Bronchial epithelial cell (primary cell): ENCODE results near the gene VSIG2. TPM values are rescaled to one million over a fixed set of nuclear protein-coding genes. Genes with fewer than 3 reads are reported as not detected.

Experiments
- DNase-seq: peaks from one replicate; pipeline ENCODE4 v3.0.0-alpha.2; 2010; ENCODE audit warnings: low read depth
- FAIRE-seq: peaks from 2 replicates; lab custom pipeline; 2011; peaks lifted over from hg19 to GRCh38; lab: Jason Lieb, UNC
- H3K27me3 ChIP-seq: 2 replicates; pipeline ENCODE4 v1.5.1; 2011; ENCODE audit warnings: low read length; ENCODE audit not compliant: control insufficient read depth, insufficient read depth
- H3K36me3 ChIP-seq: 2 replicates; pipeline ENCODE4 v1.5.1; 2011; ENCODE audit warnings: low read length; ENCODE audit not compliant: control insufficient read depth, insufficient read depth
- H3K4me3 ChIP-seq: 2 replicates; pipeline ENCODE4 v1.5.1; 2011; ENCODE audit warnings: mild to moderate bottlenecking, low read depth, low read length, control low read depth
- total RNA-seq: library from RNA; depleted of rRNA; stranded (reverse); fragments of >200 nt; gene quantifications from 2 replicates; pipeline ENCODE4 v1.2.1, GENCODE V29; 2014
- TF ChIP-seq, protein P1 (sequence below): IDR thresholded peaks from 2 replicates; pipeline ENCODE4 v1.5.1; 2011; ENCODE audit warnings: mild to moderate bottlenecking, moderate library complexity, low read length, control low read depth, inconsistent platforms; ENCODE audit not compliant: insufficient read depth, severe bottlenecking

The VSIG2 gene
- total RNA-seq, 1 donor from 2014 or later, result 0.53 TPM

DNA sequence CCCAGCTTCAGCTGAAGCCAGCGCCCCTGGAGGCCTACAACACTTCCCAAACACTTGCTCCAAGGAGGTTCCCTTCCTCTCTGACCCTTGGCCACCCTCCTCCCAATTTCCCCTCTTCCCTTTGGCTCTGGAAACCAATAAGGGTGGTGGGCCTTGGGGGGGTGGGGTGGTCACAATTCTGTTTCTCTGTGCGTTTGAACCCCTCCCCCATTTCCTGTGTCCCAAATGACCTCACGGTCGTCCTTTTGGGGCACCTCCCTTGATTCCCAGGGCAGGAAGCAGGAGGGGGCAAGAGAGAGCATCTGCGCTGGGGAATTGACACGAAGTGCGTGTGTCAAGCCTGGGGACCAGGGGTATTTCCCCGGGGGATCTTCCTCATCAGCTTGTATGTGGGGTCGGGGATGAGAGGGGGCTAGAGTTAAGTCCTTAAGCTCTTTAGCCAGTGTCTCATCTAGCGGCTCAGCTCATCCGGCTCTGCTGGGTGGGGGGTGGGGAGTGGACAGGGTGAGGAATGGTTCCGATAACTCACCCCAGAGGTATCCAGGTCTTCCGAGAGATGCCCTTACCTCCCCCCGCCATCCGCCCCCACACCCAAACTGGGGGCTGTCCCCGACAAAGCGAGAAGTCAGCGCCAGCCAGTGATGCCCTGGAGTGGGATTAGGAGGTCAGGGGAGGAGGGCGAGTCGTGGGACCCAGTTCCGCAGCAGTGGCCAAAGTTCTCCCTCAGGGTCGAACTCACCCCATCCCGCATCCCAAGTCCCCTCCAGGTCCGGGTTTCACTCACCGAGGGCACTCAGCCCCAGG lies 9.4 kb upstream of the VSIG2 start:
- no peak for DNase-seq
- Histone ChIP-seq H3K4me3 (no peak overlapping the region), H3K36me3 (no peaks in the 10 kb centered on the region), H3K27me3 (peaks cover 16% of the 10 kb centered on the region)
- FAIRE-seq, result no peak
- TF ChIP-seq, protein P1, sequence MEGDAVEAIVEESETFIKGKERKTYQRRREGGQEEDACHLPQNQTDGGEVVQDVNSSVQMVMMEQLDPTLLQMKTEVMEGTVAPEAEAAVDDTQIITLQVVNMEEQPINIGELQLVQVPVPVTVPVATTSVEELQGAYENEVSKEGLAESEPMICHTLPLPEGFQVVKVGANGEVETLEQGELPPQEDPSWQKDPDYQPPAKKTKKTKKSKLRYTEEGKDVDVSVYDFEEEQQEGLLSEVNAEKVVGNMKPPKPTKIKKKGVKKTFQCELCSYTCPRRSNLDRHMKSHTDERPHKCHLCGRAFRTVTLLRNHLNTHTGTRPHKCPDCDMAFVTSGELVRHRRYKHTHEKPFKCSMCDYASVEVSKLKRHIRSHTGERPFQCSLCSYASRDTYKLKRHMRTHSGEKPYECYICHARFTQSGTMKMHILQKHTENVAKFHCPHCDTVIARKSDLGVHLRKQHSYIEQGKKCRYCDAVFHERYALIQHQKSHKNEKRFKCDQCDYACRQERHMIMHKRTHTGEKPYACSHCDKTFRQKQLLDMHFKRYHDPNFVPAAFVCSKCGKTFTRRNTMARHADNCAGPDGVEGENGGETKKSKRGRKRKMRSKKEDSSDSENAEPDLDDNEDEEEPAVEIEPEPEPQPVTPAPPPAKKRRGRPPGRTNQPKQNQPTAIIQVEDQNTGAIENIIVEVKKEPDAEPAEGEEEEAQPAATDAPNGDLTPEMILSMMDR, result no peak

DNA sequence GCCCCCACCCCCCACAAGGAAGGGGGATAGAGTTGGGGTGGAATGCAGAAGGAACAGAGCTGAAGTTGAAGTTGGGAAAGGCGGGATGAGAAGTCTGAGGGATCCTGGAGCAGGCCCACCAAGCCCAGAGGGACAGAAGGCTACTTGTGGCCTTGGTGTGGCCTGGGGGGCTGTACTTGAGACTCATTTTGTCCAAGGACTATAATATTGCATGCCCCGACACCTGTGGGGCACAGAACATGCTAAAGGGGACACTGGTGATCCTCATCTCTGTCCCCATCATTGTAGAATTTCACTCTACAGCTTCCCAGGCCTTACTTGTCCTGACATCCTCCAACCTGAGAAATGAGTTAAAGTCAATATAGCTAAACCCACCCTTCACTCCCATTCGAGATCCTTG lies 8.8 kb upstream of the VSIG2 start:
- Histone ChIP-seq H3K36me3 (no peaks in the 10 kb centered on the region), H3K4me3 (no peak overlapping the region), H3K27me3 (peaks cover 16% of the 10 kb centered on the region)
- DNase-seq (no peak), FAIRE-seq (no peak)
- TF ChIP-seq, protein P1, result no peak

DNA sequence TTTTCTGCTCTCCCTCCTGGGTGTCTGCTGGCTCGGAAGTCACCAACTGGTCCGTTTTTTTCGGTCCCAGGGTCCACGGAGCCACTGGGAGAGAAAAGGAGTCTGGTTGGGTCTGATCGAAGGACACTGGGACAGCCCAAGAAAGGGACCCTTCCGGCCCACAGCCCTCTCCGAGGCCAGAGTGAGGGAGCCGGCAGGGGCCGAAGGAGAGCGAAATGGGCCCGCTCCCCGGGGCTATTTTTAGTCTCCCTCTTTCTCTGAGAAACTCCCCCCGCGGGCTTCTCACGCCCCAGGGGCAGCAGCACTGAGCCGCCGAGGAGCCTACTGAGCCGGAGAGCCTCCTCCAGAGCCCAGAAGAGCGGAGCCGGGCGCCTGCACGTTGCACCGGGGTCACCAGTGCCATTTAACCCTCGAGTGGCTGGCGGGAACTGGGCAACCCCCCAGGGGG lies 8.2 kb upstream of the VSIG2 start:
- H3K4me3 ChIP-seq, result no peak overlapping the region
- TF ChIP-seq, protein P1, result no peak
- FAIRE-seq (no peak), DNase-seq (no peak)
- peaks cover 16% of the 10 kb centered on the region for H3K27me3 ChIP-seq
- H3K36me3 ChIP-seq, result no peaks in the 10 kb centered on the region

DNA sequence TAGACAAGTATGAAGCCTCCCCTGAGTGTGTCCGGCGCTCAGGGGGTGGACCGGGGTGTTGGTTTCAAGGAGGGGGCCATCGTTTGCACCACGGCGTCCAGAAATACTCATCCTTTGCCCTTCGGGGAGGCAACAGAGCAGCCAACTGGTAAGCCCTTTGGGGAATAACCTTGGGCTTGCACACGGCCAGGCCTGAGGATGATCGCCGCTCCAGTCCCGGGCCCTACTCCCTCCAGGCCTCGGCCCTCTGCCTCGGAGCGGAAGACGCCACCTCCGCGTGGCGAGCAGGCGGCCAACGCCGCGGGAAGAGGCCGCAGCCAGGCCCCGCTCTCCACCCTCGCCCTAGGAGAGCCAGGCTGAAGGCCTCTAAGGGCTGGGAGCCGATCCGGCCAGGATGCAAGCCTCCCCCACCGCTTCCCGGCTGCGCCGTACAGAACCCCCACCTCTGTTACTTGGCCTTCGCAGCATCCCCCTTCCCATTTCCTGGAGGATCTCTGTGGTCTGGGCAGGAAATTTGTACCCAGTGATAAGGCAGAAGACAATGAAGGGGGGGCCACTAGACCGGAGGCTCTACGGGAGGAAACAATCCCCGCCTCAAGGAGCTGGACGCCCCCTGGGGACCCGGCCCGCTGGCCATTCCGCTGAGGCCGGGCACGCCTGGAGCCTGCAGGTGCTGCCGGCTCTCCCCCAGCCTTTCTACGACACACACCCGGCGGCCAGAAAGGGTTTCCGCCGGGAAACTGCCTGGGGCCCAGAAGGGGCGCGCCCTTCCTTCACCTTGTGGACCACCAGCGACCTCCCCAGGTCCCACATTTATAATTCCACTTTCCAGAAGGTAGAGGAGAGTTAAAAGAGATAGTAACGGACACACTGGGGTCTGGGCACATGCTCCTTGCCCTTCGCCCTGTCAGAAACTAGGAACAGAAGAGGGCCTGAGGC lies 7.5 kb upstream of the VSIG2 start:
- peaks cover 16% of the 10 kb centered on the region for H3K27me3 ChIP-seq
- no peak for FAIRE-seq
- TF ChIP-seq, protein P1, result no peak
- no peaks in the 10 kb centered on the region for H3K36me3 ChIP-seq
- H3K4me3 ChIP-seq, result no peak overlapping the region
- DNase-seq, result no peak

DNA sequence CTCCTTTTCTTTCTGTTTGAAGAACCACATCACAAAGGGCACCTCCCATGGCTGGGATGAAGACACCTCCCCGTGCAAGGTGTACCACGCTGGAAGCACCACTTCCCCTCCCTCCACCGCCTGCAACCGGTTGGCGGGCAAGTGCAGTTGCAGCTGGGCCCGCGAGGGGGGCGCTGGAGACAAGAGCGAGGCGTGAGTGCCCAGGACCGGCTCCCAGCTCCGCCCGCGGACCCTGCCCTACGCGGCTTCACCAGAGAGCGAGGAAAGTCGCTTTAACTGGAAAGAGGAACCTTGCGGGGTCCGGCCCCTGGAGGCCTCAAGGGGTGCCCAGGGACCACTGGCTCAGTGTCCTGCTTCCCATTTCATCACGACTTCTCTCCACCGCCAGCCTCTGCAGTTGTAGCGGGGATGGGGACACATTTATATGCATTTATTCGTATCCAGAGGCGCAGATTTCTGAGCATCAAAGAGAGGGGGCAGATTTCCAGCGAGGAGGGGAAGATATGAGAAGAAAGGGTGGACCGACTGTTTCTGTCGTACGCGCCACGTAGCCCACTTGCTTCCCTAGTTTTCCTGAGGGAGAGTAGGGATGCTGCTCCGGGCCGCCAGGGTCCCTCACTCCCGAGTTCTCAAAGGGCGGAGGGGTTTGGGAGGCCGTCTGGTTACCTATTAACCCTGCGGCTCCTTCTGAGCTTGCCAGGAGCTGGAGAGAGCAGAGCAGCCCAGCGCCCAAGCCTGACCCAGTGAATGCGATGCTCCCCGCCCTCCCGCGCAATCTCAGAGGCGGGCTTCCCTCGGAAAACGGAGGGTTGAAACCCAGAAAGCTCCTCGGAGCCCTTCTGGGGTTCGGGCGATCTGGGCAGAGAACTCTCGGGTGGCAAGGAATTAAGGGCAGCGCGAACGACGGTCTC lies 6.6 kb upstream of the VSIG2 start:
- no peak overlapping the region for H3K4me3 ChIP-seq
- no peak for FAIRE-seq
- peaks cover 16% of the 10 kb centered on the region for H3K27me3 ChIP-seq
- no peaks in the 10 kb centered on the region for H3K36me3 ChIP-seq
- TF ChIP-seq, protein P1, result peak; percentile 81
- peak; percentile 41 for DNase-seq
